Measurements from ENCODE around the gene HOXC6.
A peak's percentile ranks its signal among the peaks of the same experiment; 100 is the strongest.

The HOXC6 gene

DNA sequence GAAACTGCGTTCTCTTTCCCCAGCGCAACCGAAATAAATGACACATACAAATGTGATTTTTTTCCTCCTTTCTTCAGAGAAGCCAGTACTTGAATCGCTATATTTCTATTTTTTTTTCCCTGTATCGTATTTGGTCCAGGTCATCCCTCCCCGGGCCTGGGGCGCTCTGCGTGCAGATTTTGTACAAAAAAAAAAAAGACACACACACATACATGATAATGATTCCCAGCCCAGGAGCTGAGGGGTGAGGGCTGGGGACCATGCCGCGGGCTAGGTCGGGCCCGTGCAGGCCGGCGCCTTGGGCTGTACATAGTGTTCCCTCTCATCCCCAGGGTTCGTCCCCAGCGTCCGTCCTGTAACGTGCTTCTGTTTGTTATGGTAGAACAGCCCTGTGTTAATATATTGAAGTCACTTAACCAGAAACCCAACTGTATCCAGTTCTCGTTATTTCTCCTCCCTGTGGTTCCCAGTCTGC lies 25.3 kb upstream of the HOXC6 start:
- no peak for DNase-seq (ENCODE audit: low spot score)

DNA sequence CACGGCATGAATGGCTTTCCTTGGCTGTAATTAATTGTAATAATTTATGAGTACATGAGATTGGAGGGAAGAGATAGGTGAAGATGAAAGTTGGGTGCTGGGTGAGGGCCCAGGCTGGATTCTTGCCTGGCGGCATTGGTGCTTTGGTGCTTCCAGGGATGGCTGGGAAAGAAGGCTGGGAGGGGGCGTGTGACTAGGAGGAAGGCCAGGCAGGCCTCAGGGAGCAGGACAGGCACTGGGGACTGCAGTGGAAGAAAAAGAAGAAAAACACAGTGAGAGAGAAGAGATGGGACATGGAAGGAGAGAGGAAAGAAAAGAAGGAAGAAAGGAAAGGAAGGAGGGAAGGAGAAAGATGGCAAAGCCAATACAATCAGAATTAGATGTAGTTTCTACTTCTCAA lies 24.6 kb upstream of the HOXC6 start:
- no peak for DNase-seq (ENCODE audit: low spot score)

DNA sequence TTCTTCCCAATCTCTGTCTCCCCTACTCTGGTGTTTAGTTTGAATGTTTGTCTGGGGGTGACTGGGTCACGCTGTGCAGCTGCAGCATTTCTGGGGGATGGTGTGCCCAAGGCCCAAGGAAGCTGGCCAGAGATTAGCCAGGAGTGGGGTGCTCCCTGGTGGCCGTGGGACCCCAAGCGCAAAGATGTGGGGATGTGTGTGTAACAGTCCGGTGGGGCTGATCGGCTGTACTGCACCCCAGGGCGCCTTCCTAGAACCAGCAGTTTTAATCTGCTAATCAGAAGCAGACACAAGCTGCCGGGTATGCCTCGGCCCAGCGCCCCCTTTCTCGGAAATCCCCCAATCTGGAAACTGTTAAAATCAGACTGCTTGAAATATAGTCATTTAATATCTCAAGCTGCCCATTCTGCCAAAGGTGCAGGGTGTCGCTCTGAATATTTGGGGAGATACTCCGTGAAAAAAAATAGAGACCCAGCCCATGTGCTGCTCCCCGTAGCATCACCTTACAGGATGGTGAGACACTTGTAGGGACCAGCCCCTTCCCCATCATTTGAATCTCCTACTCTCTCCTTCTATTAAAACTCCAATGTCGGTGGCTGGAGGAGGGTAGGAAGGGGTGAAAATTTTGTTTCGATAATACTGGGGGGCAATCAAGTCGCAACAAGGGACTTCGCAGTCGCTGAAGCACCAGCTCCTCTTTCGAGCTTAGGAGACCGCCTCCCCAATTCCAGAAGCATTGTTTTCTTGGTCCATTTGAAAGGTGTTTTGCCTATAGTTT lies 24.0 kb upstream of the HOXC6 start:
- no peak for DNase-seq (ENCODE audit: low spot score)

DNA sequence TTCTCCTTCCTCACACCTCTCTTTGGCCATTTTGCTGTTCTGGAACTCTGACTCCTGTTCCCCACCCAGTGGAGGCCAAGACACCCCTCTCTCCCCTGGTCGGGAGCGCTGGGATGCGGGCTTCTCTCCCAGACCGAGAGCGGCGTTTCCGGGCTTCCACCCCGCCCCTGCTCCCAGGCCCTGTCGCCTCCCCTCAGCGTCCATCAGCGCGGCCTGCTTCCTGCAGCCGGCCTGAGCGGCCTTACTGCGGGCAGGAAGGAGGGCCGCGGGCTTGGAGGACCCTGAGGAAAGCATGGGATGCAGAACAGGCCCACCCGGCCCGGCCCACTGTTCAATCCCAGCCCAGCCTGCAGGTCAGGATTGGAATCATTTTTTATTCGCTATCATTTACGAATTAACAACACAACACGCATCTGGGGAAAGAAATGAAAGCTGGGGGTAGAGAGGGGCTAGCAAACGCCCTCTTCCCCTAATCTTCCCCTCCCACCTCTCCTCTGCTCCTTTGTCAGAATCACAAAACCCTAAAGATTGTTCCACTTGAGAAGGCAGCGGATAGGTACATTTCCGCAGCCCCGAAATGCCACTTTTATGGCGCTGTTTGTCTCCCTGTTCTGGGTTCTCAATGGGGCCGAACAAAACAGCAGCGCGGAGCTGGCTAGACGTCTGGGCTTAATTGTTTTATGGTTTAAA lies 23.3 kb upstream of the HOXC6 start:
- no peak for DNase-seq (ENCODE audit: low spot score)

DNA sequence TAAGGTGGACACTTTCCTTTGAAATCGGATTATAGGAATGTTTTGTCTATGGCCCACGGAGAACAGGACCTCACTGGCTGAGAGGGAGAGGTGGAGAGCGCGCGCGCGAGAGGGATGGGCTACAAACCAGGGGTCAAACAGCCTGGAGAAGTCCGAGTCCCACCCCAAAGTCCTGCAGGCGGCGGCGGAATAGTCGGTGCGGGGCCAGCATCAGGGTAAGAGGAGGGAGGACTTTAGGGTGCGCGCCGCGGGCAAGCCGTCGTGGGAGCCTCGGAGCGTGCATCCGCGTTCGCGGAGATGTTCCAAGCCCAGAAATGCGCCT lies 22.7 kb upstream of the HOXC6 start:
- no peak for DNase-seq (ENCODE audit: low spot score)

DNA sequence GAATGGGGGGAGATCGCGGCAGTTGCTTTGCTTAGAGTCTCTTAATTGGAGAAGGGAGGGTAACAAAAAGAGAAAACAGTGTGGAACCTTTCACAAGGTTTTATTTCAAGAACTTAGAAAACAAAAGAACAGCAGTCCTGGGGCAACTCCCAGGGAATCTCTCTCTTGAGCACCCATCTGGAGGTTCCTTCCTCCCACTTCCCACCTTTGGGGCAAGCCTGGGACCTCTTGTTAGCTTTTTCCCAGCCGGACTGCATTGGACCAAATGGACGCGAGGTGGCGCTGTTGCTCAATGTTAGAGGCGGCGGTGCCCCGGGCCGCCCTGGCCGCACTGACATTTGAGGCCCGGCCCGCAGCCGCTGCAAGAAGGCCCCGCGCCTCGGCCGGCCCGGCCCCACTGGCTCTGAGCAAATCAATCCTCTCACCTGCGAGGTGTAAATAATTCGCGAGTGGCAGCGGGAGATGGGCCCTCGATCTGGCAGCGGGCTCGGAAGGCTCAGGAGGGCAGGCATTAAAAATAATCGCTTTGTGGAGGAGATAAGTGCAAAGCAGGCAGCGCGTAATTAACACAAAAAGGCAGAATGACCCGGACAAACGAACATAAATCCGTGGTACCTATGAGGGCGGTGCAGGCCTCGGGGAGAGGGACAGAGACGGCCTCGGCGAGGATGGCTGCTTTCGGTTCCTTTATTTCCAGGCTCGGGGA lies 22.2 kb upstream of the HOXC6 start:
- DNase-seq (ENCODE audit: low spot score): peak; percentile 80

DNA sequence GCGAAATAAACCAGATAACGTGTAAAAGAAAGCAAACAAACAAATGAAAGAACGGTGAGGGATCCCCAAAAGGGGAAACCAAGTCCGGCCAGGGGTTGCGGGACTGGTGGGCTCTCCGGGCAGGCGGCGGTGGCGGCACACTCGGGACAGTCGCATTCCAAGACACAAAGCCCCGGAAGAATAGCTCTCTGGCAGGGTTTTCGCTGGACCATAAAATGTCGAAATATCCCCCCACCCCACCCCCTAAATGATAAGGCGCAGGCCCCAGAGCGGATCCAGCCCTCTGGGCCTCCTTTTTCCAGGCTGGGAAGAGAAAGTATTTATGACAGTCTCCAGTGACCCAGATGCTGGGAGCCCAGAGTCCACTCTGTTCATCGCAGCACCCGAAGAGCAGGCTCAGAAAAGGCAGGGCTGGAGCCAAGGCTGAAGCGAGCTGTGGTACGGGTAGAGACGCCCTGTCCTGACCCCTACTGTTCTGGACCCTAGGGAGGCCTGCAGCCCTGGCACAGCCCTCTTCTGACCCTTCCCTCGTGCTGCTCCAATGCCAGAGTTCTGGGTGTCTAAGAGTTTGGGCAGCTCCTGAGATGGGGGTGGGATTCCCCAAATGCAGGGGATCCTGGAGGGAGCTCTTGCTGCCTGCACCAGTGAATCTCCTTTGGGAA lies 21.6 kb upstream of the HOXC6 start:
- no peak for DNase-seq (ENCODE audit: low spot score)

DNA sequence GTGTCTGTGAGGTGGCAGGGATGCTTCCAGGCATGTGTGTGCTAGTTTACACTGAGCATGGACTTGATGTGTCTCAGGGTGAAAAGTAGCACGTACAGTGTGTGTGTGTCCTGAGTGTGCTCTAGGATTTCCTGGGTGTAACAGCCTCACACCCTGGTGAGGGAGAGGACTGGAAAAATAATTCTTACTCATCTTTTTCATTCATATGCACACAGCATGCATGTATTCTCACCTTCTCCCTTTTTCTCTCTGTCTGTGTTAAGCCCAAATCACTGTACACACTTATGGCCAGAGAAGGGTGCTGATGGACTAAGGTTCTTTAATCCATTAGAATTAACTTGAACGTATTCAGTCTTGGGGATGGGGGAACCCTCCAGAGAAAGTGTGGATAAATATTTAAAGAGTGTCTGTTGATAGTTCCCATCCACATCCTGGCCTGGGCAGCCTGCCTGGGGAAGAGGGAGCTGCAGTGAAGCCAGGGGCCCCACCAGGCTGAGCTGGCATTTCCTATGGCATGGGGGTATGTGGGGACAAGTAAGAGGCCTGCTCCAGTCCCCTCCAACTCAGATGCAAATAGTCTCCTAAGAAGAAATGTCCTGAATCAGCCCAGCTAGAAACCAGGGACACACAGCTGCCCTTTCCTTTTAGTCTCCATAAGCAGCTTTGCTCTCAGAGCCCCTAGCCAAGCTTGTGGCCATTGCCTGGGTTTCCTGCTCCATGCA lies 20.5 kb upstream of the HOXC6 start:
- no peak for DNase-seq (ENCODE audit: low spot score)

DNA sequence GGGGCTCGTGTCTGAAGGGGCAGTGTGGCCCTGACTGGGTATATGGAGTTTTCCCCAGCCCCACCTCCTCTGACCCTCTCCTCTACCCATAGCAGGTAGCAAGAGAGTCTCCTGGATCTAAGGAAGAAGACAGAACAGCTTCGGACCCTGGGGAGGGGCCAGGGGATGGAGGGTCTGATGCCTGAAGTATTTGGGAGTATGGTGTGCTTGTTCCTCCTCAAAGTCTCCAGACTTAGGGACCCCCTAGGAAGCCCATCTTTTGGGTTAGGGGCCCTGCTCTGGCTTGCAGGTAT lies 20.0 kb upstream of the HOXC6 start:
- no peak for DNase-seq (ENCODE audit: low spot score)

DNA sequence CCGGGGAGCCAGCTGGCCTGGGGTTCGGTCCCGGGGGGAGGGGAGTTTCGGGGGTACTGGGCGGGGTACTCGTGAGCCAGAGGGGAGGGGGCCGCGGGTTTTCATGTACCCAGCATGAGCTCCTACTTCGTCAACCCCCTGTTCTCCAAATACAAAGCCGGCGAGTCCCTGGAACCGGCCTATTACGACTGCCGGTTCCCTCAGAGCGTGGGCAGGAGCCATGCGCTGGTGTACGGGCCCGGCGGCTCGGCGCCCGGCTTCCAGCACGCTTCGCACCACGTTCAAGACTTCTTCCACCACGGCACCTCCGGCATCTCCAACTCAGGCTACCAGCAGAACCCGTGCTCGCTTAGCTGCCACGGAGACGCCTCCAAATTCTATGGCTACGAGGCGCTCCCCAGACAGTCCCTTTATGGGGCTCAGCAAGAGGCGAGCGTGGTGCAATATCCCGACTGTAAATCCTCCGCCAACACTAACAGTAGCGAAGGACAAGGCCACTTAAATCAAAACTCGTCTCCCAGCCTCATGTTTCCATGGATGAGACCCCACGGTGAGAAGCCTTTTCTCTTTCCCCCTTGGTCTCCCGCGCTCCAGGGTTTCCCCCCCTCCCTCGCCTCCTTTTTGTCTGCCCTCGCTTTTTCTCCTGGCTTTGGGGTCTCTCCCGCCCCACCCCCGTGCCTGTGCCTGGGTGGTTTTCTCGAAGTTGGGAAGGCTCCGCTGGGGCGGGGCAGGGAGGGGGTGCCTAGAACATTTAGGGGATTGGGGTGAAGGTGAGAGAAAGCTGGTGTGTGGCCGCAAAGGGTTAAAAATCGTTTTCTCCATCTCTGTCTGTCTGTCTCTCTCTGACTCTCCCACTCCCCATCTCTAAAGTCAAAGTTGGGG lies 18.8 kb upstream of the HOXC6 start:
- no peak for DNase-seq (ENCODE audit: low spot score)

DNA sequence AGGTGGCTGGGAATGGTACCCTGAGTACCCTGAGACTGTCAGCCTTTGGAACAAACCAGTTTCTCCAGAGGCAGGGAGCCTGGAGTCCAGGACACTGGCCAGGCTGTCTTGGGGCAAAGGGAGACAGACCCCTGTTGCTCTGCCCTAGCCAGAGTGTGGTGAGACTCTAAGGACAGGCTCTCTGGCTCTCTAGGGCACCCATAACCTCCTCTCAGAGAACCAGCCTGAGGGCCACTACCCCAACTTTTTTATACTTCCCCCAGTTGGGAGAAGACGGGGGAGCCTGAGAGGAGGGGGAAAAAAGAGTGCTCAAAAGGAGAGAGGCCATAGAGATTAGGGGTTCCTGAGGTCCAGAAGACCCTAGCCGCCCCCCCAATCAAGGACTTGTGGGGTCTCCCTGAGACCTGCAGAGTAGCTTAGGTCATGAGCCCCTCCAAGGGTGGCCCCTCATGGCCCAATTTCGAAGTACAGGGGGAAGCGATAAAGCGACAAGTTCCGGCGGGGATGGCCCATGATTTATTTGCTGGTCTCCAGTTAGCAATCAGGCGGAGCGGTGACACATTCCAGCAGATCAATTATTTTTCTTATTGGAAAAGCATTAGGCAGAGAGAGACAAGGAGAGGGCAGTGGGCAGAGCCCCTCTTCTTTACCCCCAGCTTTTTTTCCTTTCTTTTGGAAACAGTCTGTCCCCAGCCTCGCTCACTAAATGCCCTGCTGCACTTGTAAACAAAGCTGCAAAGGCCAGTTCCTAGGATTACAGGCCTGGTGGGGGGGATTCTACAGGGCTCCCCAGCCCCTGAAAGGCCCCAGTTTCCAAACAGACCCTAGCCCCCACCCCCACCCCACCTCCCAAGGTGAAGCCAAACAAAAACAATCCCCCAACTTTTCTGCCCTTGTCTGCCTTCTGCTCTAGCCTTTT lies 17.9 kb upstream of the HOXC6 start:
- no peak for DNase-seq (ENCODE audit: low spot score)

DNA sequence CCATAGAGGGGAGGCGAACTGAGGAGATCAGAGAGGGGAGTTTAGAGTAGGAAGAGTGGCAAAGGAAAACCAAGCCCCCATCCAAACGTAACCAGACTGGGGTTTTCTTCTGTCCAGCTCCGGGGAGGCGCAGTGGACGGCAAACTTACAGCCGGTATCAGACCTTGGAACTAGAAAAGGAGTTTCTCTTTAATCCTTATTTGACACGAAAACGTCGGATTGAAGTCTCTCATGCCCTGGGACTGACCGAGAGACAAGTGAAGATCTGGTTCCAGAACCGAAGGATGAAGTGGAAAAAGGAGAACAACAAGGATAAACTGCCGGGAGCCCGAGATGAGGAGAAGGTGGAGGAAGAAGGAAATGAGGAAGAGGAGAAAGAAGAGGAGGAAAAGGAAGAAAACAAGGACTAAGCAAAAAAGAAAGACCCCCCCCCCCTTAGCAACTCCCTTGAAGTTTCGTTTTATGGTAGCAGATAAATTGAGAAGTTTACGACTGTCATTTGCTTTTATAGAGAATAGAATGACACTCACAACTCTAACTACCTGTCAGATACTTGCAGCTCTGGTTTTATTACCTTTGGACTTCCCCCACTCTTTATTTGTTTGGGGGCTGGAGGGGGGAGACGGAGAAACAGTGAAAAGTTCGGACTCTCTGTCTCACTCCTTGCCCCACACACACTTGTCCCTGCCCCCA lies 17.1 kb upstream of the HOXC6 start:
- DNase-seq (ENCODE audit: low spot score): no peak

DNA sequence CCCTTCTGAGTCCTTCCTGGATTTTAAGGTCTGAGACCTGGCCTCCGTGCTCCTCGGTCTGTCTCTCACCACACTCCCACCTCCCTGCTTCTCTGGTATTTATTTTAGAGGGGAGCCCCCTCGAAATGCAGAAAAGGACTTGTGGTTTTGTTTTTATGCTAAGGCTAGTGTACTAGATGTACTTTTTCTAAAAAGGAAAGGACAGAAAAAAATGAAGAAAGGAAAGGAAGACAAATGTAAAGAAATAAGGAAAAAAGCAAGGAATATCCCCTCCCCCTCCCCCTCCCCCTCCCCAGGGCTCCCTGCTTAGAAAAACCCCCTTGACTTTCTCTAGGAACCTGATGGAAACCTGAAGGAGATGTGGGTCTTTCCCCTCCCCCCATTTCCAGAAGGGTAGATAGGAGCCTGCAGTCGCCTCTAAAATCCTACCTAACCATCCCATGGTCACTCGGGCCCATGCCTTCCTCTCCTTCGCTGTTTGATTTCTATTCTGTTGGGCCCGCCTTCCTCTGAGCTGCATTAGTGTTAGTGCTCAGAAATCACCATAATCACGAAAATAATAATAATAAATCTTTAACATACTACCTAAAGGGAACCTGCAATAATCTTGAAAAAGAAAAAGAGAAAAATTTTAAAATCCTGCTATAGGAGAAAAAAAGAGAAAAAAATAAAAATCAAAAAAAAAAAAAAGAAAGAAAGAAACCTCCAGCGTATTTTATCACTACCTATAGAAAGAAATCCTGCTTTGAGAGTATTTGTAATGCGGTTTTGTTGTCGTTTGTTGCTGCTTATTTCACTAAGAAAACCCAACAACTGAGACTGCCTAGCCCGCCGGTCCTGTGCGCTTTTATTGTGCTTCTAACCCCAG lies 16.3 kb upstream of the HOXC6 start:
- DNase-seq (ENCODE audit: low spot score): no peak

DNA sequence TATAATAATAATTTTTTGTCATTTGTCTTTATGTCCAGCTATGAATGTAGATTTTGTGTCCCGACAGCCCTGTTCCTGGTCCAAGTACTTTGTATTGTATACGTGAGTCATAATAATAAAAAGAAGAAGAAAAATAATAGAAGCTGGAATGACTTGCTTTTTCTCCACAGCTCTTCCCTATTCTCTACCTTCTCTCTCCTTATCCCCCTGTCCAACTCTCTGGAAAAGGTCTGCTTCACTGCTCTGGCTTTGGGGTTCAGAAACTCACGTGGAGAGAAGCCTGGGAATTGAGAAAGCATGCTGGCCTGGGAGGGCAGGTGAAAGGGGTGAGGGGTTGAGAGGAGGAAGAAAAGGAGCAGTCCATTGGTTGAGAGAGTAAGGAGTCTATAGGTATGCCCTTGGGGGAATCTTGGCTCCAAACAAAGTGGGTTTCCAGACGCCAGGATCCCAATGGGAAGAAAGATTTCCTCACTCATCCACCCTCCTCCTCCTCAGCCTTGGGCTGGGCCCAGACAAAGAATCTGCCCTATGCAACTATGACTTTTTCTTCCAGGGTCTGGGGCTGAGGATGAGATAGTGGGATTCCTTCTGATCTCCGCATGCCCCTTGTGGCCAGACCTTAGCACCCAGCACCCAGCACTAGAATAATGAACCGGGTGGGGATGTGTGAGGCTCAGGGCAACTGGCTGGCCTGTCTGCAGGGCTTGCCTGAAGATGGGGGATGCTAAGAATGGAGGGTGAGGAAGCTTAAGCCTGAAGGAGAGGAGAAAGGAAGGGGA lies 15.4 kb upstream of the HOXC6 start:
- no peak for DNase-seq (ENCODE audit: low spot score)

DNA sequence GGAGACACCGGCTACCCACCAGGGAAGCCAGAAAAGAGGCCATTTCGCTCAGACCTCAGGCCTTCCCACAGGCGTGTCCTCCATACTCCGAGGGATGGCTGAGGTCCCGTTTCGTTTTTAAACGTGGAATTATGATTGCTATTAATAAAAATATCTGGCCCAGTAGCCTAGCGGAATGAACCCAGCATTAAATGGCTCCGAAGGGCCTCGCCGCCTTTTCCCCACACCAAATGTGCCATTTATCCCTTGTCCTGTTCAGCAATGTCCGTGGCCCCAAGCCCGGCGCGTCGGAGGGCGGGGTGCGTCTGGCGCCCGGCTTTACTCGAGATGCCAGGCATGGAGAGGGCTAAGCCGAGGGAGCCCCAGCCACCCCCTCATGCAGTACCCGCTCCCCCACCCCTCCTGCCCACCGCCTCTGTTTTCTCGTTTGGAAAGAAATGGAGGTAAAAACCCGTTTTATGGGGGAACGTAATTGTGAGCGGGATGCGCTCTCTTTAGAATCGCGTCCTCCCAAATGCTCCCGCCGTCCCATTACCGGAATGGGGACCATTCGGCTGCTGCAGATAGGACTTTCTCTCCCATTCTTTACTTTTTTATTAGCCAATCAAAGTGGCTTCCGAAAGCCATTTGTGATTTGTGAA lies 13.7 kb upstream of the HOXC6 start:
- no peak for DNase-seq (ENCODE audit: low spot score)

DNA sequence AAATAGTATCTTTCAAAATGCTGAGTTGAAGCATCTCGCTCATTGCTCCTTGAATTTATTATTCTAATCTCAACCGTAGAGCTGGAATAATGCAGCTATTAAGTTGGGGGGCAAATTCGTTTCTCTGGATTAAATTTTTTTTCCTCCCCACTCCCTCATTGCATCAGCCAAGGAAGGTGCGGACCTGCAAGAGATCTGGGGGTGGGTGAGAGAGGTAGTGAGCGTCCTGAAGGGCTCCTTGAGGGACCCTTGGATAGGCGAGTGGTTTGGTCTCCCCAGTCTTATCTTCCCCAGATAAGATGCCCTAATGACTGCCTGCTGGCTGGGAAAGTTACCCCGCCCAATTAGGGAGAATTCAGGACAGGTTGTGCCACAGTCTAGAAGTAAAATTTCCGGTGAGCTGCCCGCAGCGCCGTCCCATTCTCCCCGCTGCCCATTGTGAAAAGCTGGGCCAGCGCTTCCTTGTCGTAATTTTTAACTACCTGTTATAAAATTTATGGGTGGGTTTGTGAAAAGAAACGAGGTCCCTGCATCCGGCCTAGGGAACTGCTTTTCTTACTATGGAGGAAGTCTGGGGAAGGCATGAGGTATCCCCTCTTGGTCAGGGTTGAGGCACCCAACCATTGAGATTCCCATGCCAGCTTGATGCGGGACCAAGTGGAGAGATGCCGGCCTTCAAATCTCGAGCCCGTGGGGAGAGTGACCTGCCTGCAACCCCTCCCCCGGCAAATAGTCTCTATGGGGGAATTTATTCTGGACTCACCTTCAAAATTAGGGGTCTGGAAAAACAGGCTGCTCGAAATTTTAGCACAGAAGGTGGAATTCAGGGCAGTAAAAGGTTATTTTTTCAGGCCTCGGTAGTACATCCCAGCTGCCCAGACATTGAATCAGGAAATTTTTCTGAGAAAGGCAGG lies 13.0 kb upstream of the HOXC6 start:
- no peak for DNase-seq (ENCODE audit: low spot score)

Measured in kidney capillary endothelial cell (primary cell).